ACHN (cell line): Measurements from ENCODE around the gene TBCD.
"Not testable (repeated sequence)": the region's sequence is repeated elsewhere in the genome, so short reads cannot be mapped to it uniquely, and the experiment has no call there.

Experiments
- DNase-seq: peaks from one replicate; pipeline ENCODE4 v3.0.0-alpha.2; 2015
- in situ Hi-C: cut with HindIII; loops from 2 replicates; pipeline ENCODE4 v1.10.0; 2017; ENCODE audit warnings: low sequenced_read_pairs, low pct_ligation_motif_present, low pct_unique_long_range_greater_than_20kb

The TBCD gene

GRCh38 chr17:82783498-82783897 is 31.6 kb downstream of the TBCD start:
- no peak for DNase-seq
- in situ Hi-C loops, result no loop called here

GRCh38 chr17:82785581-82785980 is 33.7 kb downstream of the TBCD start:
- in situ Hi-C loops, DNase-seq: not testable (repeated sequence)

GRCh38 chr17:82786427-82786826 is 34.6 kb downstream of the TBCD start:
- in situ Hi-C loops, result no loop called here
- no peak for DNase-seq

GRCh38 chr17:82787081-82787848 is 35.4 kb downstream of the TBCD start:
- in situ Hi-C loops, result no loop called here
- DNase-seq, result no peak

GRCh38 chr17:82788206-82789001 is 36.5 kb downstream of the TBCD start:
- no peak for DNase-seq
- in situ Hi-C loops, result no loop called here

GRCh38 chr17:82789051-82789592 is 37.3 kb downstream of the TBCD start:
- in situ Hi-C loops, result no loop called here
- no peak for DNase-seq

GRCh38 chr17:82789806-82790205 is 37.9 kb downstream of the TBCD start:
- in situ Hi-C loops, result no loop called here
- DNase-seq, result no peak

- in situ Hi-C loops, result no loop called here
- DNase-seq, result no peak
Observed at GRCh38 chr17:82790391-82790790, 38.5 kb downstream of the TBCD start.

GRCh38 chr17:82791532-82791931 is 39.7 kb downstream of the TBCD start:
- in situ Hi-C loops, result no loop called here
- peak; percentile 97 for DNase-seq

GRCh38 chr17:82793974-82794630 is 42.2 kb downstream of the TBCD start:
- in situ Hi-C loops, result no loop called here
- DNase-seq, result no peak

GRCh38 chr17:82794781-82795482 is 43.1 kb downstream of the TBCD start:
- in situ Hi-C loops, result no loop called here
- DNase-seq, result no peak

- in situ Hi-C loops, result no loop called here
- DNase-seq, result no peak
Observed at GRCh38 chr17:82795615-82796014, 43.8 kb downstream of the TBCD start.

- in situ Hi-C loops, result no loop called here
- no peak for DNase-seq
Observed at GRCh38 chr17:82797061-82797460, 45.2 kb downstream of the TBCD start.

- in situ Hi-C loops, result no loop called here
- DNase-seq, result no peak
Observed at GRCh38 chr17:82798752-82799151, 46.9 kb downstream of the TBCD start.

GRCh38 chr17:82799591-82799990 is 47.7 kb downstream of the TBCD start:
- no peak for DNase-seq
- in situ Hi-C loops, result no loop called here

GRCh38 chr17:82800885-82801284 is 49.0 kb downstream of the TBCD start:
- DNase-seq, result no peak
- in situ Hi-C loops, result no loop called here

GRCh38 chr17:82801377-82801970 is 49.6 kb downstream of the TBCD start:
- in situ Hi-C loops, result no loop called here

GRCh38 chr17:82802075-82802780 is 50.4 kb downstream of the TBCD start:
- in situ Hi-C loops, result no loop called here
- no peak for DNase-seq

More at GRCh38 chr17:82801377-82801970, 49.6 kb downstream of the TBCD start:
- DNase-seq, result no peak
